ENCODE results near the gene LRP5. TPM values are rescaled to one million over a fixed set of nuclear protein-coding genes. Genes with fewer than 3 reads are reported as not detected.

The LRP5 gene
- total RNA-seq, 2 experiments from 2014 or later = 2.0 to 2.9 TPM

GRCh38 chr11:68322052-68322430, 9.7 kb downstream of the LRP5 start:
- Histone ChIP-seq H3K4me3 (ENCODE audit: low read length) (no peak overlapping the region), H3K4me1 (ENCODE audit: insufficient read depth, low read length) (peaks cover 3% of the 10 kb centered on the region), H3K9me3 (ENCODE audit: control insufficient read depth in 1 of 2, insufficient read depth in 1 of 2, low read length in 2 of 2) (no peaks in the 10 kb centered on the region), H3K27ac (ENCODE audit: low read depth in 1 of 2, low read length in 2 of 2) (no peak overlapping the region), H3K36me3 (ENCODE audit: insufficient read depth, low read length) (no peaks in the 10 kb centered on the region), H3K27me3 (ENCODE audit: control insufficient read depth in 1 of 2, insufficient read depth in 2 of 2, low read length in 2 of 2) (peaks cover 0 to 2% of the 10 kb centered on the region in 2 experiments)
- ChIA-PET CTCF (no interaction called here), POLR2A (no interaction called here)
- no peaks in the 10 kb centered on the region for H3K4me1 Mint-ChIP-seq (ENCODE audit: low read depth)
- no peak overlapping the region for H3K4me3 Mint-ChIP-seq
- H3K27me3 Mint-ChIP-seq = no peaks in the 10 kb centered on the region
- H3K9me3 Mint-ChIP-seq = no peaks in the 10 kb centered on the region
- DNase-seq (no peak), ATAC-seq (ENCODE audit: poor library complexity) (no peak)
- no peak for TF ChIP-seq CTCF (IDR thresholded peaks at IDR 0.05)
- intact Hi-C loops (cut with DNase I, micrococcal nuclease) = no loop called here
- no peaks in the 10 kb centered on the region for H3K36me3 Mint-ChIP-seq (ENCODE audit: low read depth)
- no peak overlapping the region for H3K27ac Mint-ChIP-seq

GRCh38 chr11:68324241-68324640, 11.8 kb downstream of the LRP5 start:
- Mint-ChIP-seq H3K4me1 (ENCODE audit: low read depth) (peaks cover 20% of the 10 kb centered on the region), H3K27me3 (no peaks in the 10 kb centered on the region), H3K36me3 (ENCODE audit: low read depth) (no peaks in the 10 kb centered on the region), H3K4me3 (no peak overlapping the region), H3K9me3 (no peaks in the 10 kb centered on the region), H3K27ac (no peak overlapping the region)
- H3K27me3 ChIP-seq (ENCODE audit: control insufficient read depth in 1 of 2, insufficient read depth in 2 of 2, low read length in 2 of 2) = no peaks in the 10 kb centered on the region
- H3K36me3 ChIP-seq (ENCODE audit: insufficient read depth, low read length) = no peaks in the 10 kb centered on the region
- ChIA-PET POLR2A (no interaction called here), CTCF (no interaction called here)
- H3K4me3 ChIP-seq (ENCODE audit: low read length) = no peak overlapping the region
- no peak overlapping the region for H3K27ac ChIP-seq (ENCODE audit: low read depth in 1 of 2, low read length in 2 of 2)
- DNase-seq (no peak), ATAC-seq (ENCODE audit: poor library complexity) (no peak)
- no peak for TF ChIP-seq CTCF (IDR thresholded peaks at IDR 0.05)
- peaks cover 24% of the 10 kb centered on the region for H3K4me1 ChIP-seq (ENCODE audit: insufficient read depth, low read length)
- intact Hi-C loops (cut with DNase I, micrococcal nuclease) = no loop called here
- H3K9me3 ChIP-seq (ENCODE audit: control insufficient read depth in 1 of 2, insufficient read depth in 1 of 2, low read length in 2 of 2) = no peaks in the 10 kb centered on the region

DNA sequence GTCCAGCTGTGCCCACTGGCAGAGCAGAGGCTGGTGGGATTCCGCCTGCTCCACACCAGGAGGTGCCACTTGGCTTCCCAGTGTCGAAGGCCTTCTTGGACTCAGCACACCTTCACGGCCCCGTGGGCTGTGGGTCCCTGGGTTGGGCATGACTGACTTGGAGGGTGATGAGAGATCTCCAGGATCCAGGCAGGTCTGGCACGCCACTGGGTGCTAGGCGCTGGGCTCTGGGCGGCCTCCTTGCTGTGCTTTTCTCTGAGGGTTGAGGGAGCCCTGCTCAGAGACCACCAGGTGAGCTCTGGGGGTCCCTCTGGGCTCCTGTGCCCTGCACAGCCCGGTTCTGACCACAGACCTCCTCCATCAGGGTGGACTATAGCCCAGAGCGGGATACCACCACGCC, 12.3 kb downstream of the LRP5 start:
- Histone ChIP-seq H3K27ac (ENCODE audit: low read depth in 1 of 2, low read length in 2 of 2) (no peak overlapping the region), H3K36me3 (ENCODE audit: insufficient read depth, low read length) (no peaks in the 10 kb centered on the region), H3K4me3 (ENCODE audit: low read length) (no peak overlapping the region), H3K27me3 (ENCODE audit: control insufficient read depth in 1 of 2, insufficient read depth in 2 of 2, low read length in 2 of 2) (no peaks in the 10 kb centered on the region), H3K9me3 (ENCODE audit: control insufficient read depth in 1 of 2, insufficient read depth in 1 of 2, low read length in 2 of 2) (no peaks in the 10 kb centered on the region), H3K4me1 (ENCODE audit: insufficient read depth, low read length) (peaks cover 28% of the 10 kb centered on the region)
- no peak overlapping the region for H3K4me3 Mint-ChIP-seq
- ATAC-seq (ENCODE audit: poor library complexity) = no peak
- no peaks in the 10 kb centered on the region for H3K9me3 Mint-ChIP-seq
- no peaks in the 10 kb centered on the region for H3K36me3 Mint-ChIP-seq (ENCODE audit: low read depth)
- H3K4me1 Mint-ChIP-seq (ENCODE audit: low read depth) = peaks cover 25% of the 10 kb centered on the region
- TF ChIP-seq CTCF (IDR thresholded peaks at IDR 0.05) = no peak
- ChIA-PET POLR2A (no interaction called here), CTCF (no interaction called here)
- H3K27me3 Mint-ChIP-seq = no peaks in the 10 kb centered on the region
- no peak for DNase-seq
- intact Hi-C loops (cut with DNase I, micrococcal nuclease) = no loop called here
- H3K27ac Mint-ChIP-seq = no peak overlapping the region
